Measurements from ENCODE around the gene XYLT1. TPM values are rescaled to one million over a fixed set of nuclear protein-coding genes. Genes with fewer than 3 reads are reported as not detected.

The XYLT1 gene
- total and polyA plus RNA-seq, 10 of the 15 experiments (the other 5 are each of a cell fraction or from before 2014, with no cell fraction given), result 0.88 to 14.8 (median 5.8) TPM

GRCh38 chr16:17459903-17460521, 10.7 kb downstream of the XYLT1 start (continued):
- TF ChIP-seq NFYA (IDR thresholded peaks at IDR 0.05; ENCODE audit: borderline replicate concordance, low read depth, low read length) (no peak), RBBP5 (conservative IDR thresholded peaks at IDR 0.05) (no peak), LARP7 (IDR thresholded peaks at IDR 0.05) (no peak), NR2C2 (IDR thresholded peaks at IDR 0.05; ENCODE audit: borderline replicate concordance, control insufficient read depth, insufficient read length, low read depth) (no peak), BACH1 (IDR thresholded peaks at IDR 0.05; ENCODE audit: borderline replicate concordance) (no peak), HDGF (IDR thresholded peaks at IDR 0.05) (no peak), KDM1A (IDR thresholded peaks at IDR 0.05; ENCODE audit: borderline replicate concordance) (no peak), BRCA1 (IDR thresholded peaks at IDR 0.05; ENCODE audit: low read depth, low read length) (no peak), POLR2A (IDR thresholded peaks at IDR 0.05; ENCODE audit: low read depth, low read length) (no peak), NR2F1 (conservative IDR thresholded peaks at IDR 0.05) (peak; percentile 38; the same call in 1 of the 2 replicates), CEBPZ (IDR thresholded peaks at IDR 0.05; ENCODE audit: low read depth, low read length) (no peak), ZNF274 (IDR thresholded peaks at IDR 0.05; ENCODE audit: insufficient read depth, insufficient read length) (no peak), PRDM15 (CRISPR knock-in tag; IDR thresholded peaks at IDR 0.05) (no peak), GABPA (IDR thresholded peaks at IDR 0.05; ENCODE audit: low read depth) (no peak), ZNF687 (IDR thresholded peaks at IDR 0.05) (no peak), KLF5 (IDR thresholded peaks at IDR 0.05; ENCODE audit: partially characterized antibody) (no peak), ZNF207 (IDR thresholded peaks at IDR 0.05; ENCODE audit: borderline replicate concordance) (no peak), CEBPB (IDR thresholded peaks at IDR 0.05; ENCODE audit: borderline replicate concordance in 1 of 2, low read depth in 2 of 2, low read length in 2 of 2) (no peak), BCL3 (IDR thresholded peaks at IDR 0.05; ENCODE audit: borderline replicate concordance, insufficient read depth, low read depth, low read length, poor library complexity, severe bottlenecking) (no peak)

All from GM12878 (cell line).